Measurements from ENCODE around the gene ARID1B. TPM values are rescaled to one million over a fixed set of nuclear protein-coding genes. Genes with fewer than 3 reads are reported as not detected.

The ARID1B gene
- total and polyA plus RNA-seq, 10 of the 15 experiments (the other 5 are each of a cell fraction or from before 2014, with no cell fraction given) = 24.7 to 133 (median 54.6) TPM

- Histone ChIP-seq H3K36me3 (ENCODE audit: control insufficient read depth in 2 of 2, insufficient read depth in 2 of 2, low read length in 1 of 2) (0 out of 4 replicates have a peak, but pooled peaks cover 0 to 3% of the 10 kb centered on the region in 2 experiments), H3K27me3 (replicated peaks in 1 of 2; ENCODE audit: control insufficient read depth in 2 of 2, insufficient read depth in 2 of 2, low read length in 1 of 2) (no peaks in the 10 kb centered on the region), H3K4me1 (ENCODE audit: control insufficient read depth, insufficient read depth, low read length) (no peaks in the 10 kb centered on the region), H3K79me2 (ENCODE audit: control insufficient read depth, insufficient read depth, low read length) (peaks cover 70% of the 10 kb centered on the region), H4K20me1 (ENCODE audit: control insufficient read depth, insufficient read depth) (peaks cover 5% of the 10 kb centered on the region), H2AFZ (ENCODE audit: control insufficient read depth, low read depth, low read length) (no peak overlapping the region), H3K4me2 (ENCODE audit: control insufficient read depth, insufficient read depth) (no peak overlapping the region), H3K27ac (ENCODE audit: control insufficient read depth, insufficient read depth) (no peak overlapping the region), H3K4me3 (no peak overlapping the region), H3K9ac (ENCODE audit: control insufficient read depth, insufficient read depth, low read length) (no peak overlapping the region), H3K9me3 (replicated peaks; ENCODE audit: control insufficient read depth, insufficient read depth, low read length) (no peaks in the 10 kb centered on the region)
- RAD21 ChIA-PET (ENCODE audit: unreplicated experiment) = interaction anchor here (1.0 to 1.2 kb wide), 2 partner anchors 16 to 81 kb away, joined by 3 read pairs; no protein-coding TSS in a partner anchor
- intact Hi-C loops (cut with micrococcal nuclease; ENCODE audit: unreplicated experiment) (no loop called here), in situ Hi-C loops (cut with MboI) (no loop called here)
- CTCF ChIA-PET = interaction anchor here (1.0 to 2.1 kb wide), 6 partner anchors 7 to 153 kb away, joined by 3 to 9 read pairs (median 4); no protein-coding TSS in a partner anchor
- WGBS (ENCODE audit: insufficient coverage, insufficient replicate concordance, low lambda C conversion rate, missing lambda C conversion rate) = 92% methylated on average over 5 of the region's 5 CpGs
- FAIRE-seq (no peak), ATAC-seq (no peak), DNase-seq (ENCODE audit: low read depth, low spot score) (no peak)
- SMC1A ChIA-PET (ENCODE audit: uncharacterized antibody, unreplicated experiment) = interaction anchor here (0.8 to 4.9 kb wide), 8 partner anchors 8 to 144 kb away, joined by 3 to 30 read pairs (median 4); no protein-coding TSS in a partner anchor
- POLR2A ChIA-PET = no interaction called here
- no TSS peak for BruUV-seq (replicated peaks)
- TF ChIP-seq RCOR1 (conservative IDR thresholded peaks at IDR 0.05; ENCODE audit: low read depth, low read length) = no peak
- TF ChIP-seq CUX1 (IDR thresholded peaks at IDR 0.05; ENCODE audit: insufficient replicate concordance, low read depth, low read length) = no peak
- no peak for TF ChIP-seq EP300 (IDR thresholded peaks at IDR 0.05; ENCODE audit: borderline replicate concordance in 1 of 2, control insufficient read depth in 1 of 2, low read depth in 2 of 2, low read length in 2 of 2)
- TF ChIP-seq CEBPB (IDR thresholded peaks at IDR 0.05; ENCODE audit: borderline replicate concordance in 1 of 2, low read depth in 2 of 2, low read length in 2 of 2) = no peak
- TF ChIP-seq MXI1 (IDR thresholded peaks at IDR 0.05; ENCODE audit: low read depth, low read length) = no peak
- no peak for TF ChIP-seq EGR1 (IDR thresholded peaks at IDR 0.05; ENCODE audit: borderline replicate concordance in 1 of 2, low read depth in 2 of 2, low read length in 2 of 2)
- TF ChIP-seq IKZF1 (conservative IDR thresholded peaks at IDR 0.05) = no peak
- TF ChIP-seq ESRRA (IDR thresholded peaks at IDR 0.05; ENCODE audit: low read length) = no peak
- no peak for TF ChIP-seq E2F4 (IDR thresholded peaks at IDR 0.05; ENCODE audit: low read depth, low read length)
- TF ChIP-seq CBX3 (IDR thresholded peaks at IDR 0.05; ENCODE audit: borderline replicate concordance, low read depth) = no peak
- TF ChIP-seq RBBP5 (conservative IDR thresholded peaks at IDR 0.05) = no peak
- no peak for TF ChIP-seq ZZZ3 (IDR thresholded peaks at IDR 0.05; ENCODE audit: control insufficient read depth, insufficient read length, low read depth)
- TF ChIP-seq SUPT20H (IDR thresholded peaks at IDR 0.05; ENCODE audit: borderline replicate concordance, control insufficient read depth, low read depth, low read length) = no peak
- TF ChIP-seq KLF5 (IDR thresholded peaks at IDR 0.05; ENCODE audit: partially characterized antibody) = no peak
Observed at GRCh38 chr6:156940221-156940620, 163.0 kb downstream of the ARID1B start.

Measured in GM12878 (cell line).